HG03469 (cell line): Measurements from ENCODE around the gene CLDN14.

Experiments
- ATAC-seq: cut with Tn5 transposase; IDR thresholded peaks from one replicate; pipeline ENCODE4 v1.9.1; 2021; ENCODE audit warnings: mild to moderate bottlenecking, moderate library complexity, moderate number of reproducible peaks; ENCODE audit not compliant: unreplicated experiment

The CLDN14 gene

GRCh38 chr21:36479415-36480402, at the start of gene CLDN14:
Gene CLDN14 (minus strand): TSS chr21:36480122. CDS start chr21:36461695, 18,427 bp downstream.
- no peak for ATAC-seq

DNA sequence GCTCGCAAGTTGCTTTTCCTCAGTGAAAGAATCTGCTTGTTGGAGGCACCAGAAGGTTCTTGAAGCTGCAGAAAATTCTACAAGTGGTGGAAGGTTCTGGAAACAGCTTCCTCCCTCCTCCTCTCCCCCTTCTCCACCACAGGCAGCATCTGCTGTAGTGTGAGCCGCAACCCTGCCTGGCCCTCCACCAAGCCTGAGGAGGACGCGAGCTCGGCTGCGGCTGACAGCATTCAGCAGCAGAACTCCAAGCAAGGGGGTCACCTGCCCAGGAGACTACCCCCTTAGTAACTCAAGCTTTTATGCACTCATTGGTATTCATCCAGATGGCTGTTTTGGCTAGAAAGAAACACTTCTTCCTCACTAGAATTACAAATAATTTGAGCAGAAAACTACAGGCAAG, 48.8 kb upstream of the CLDN14 start:
- no peak for ATAC-seq

DNA sequence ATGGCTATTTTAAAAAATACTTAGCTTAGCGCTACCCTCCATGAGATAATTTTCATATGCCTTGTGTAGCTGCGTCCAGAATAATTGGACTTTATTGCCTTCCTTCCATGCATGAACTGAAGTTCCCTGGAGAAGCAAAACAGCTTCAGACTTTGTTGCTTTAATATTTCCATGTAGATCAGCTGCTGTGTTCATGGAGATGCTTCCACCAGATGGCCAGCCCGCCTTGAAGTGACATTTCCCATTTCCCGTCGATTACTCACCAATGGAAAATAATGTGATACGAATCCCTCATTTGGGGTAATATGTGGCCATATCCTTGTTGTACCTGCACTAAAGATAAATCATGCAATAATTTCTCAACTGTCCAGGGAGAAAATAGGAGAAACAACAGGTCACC, 47.4 kb upstream of the CLDN14 start:
- ATAC-seq = no peak

GRCh38 chr21:36526104-36526503, 46.2 kb upstream of the CLDN14 start:
- no peak for ATAC-seq

- ATAC-seq = no peak
Observed at GRCh38 chr21:36524477-36524876, 44.6 kb upstream of the CLDN14 start.

DNA sequence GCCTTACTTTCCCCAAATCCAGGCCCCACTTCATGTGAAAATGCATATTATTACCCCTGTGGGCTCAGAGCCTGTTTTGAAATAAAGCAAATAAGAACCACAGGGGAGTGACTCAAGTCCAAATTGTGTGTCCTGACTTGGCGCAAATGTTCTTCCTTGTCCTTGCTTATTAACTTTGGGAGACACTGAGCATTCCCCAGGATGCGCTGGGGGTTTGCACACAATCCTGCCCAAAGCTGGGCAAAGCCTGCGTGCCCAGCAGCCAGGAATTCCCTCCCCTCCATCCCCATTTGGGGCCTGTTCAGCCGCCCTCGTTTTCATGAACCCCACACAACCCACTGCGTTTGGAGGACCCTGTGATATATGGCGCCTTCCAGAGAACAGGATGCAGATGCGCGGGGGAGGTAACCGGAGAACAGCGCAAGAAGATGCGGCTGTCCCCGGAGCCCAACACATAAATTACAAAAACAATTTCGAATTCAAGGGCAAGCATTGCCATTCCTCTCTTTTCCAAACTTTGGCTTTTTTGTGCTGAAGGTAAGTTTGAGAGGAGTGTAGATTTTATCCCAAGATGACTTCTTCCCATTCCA, 42.4 kb upstream of the CLDN14 start:
- no peak for ATAC-seq

DNA sequence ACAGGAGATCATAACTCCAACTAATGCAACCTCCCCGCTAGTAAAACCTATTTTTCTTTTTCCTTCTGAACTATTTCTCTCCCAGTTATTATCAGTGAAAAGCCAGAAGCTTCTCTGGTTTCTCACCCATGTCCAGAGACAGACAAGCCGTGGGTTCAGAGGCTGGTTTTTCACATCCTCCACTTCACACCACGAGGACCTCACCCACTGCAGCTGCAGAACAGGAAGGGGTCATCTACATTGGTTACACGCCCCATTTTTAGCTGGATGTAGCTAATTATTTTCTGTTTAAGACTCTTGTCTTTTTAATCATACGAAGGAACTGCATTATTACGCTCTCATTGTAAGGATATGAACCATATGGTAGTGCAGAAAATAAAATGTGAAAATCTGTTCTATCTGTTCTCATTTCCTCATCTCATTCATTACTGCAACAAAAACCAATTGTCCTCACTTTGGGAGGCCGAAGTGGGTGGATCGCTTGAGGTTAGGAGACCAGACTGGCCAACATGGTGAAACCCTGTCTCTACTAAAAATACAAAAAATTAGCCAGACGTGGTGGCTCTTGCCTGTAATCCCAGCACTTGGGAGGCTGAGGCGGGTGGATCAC, 39.1 kb upstream of the CLDN14 start:
- ATAC-seq = no peak

GRCh38 chr21:36517366-36518075, 37.6 kb upstream of the CLDN14 start:
- no peak for ATAC-seq

DNA sequence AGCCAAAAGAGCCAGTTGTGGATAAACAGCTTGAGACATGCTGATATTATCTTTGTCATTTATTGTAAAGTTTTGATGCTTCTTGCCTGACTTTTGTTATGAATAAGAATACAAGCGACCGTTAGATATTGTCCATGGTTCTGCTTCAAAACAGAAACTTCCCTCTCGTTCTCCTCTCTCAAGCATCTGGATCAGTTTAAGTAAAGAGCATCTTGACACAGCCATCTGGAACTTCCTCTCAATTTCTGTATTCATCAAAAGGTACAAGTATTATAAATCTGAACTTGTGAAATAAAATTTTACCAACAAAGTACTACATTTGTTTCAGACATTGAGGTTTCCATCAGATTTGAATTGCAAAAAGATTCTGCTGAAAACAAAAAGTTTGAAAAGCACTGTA, 36.4 kb upstream of the CLDN14 start:
- no peak for ATAC-seq

DNA sequence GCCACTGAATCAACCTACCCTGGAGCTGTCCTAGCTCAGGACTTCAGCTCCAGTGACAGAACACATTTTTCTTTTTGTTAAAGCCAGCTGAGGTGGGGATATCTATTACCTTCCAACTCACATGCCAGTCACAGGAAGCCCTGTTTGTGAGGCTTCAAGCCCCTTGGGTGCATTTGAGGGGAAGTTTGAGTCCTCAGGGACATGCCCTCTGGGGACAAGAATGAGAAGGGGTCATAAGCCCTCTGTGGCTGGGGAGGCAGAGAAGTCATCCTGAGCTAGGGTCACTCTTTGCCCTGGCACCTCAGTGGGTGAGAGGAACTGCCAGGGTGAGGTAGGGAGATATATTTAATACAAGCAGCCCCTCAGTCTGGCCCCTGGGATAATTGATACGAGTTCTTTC, 33.5 kb upstream of the CLDN14 start:
- no peak for ATAC-seq

DNA sequence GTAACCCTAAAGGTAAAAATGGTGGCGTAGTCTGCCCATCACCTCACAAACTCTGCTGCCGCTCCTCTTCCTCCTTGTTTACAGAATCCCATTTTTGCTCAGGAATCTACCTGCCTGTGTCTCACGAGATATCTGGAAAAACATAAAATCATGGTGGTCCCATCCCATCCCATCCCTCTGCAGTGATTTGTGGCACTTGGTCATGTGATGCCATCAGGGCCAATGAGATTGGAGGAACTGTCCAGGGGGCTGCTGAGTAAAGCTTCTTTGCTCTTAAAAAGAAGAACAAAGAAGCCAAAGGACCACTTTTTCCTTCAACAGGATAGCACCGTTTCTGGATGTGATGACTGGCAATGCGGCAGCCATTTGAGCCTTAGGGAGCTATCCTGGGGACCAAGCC, 33.0 kb upstream of the CLDN14 start:
- no peak for ATAC-seq

- ATAC-seq = no peak
Observed at GRCh38 chr21:36511484-36512220, 31.7 kb upstream of the CLDN14 start.

DNA sequence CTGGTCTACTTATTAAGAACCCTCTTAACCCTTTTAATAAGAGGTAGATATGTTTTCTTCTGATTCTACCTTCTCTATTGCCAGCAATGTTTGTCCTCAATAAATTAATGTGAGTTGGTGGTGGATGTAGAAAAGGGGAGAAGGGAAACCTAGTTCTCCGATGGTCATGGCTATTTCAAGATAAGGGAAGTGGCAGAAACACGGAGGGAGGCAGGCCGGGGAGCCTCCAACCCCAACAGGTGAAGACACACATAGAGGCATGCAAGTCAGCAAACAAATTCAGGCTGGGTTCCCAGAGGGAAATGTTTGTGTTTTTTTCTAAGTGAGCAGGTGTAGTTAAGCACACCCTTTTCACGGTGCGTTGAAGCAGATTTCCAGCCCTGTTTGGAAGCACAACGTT, 31.0 kb upstream of the CLDN14 start:
- no peak for ATAC-seq

DNA sequence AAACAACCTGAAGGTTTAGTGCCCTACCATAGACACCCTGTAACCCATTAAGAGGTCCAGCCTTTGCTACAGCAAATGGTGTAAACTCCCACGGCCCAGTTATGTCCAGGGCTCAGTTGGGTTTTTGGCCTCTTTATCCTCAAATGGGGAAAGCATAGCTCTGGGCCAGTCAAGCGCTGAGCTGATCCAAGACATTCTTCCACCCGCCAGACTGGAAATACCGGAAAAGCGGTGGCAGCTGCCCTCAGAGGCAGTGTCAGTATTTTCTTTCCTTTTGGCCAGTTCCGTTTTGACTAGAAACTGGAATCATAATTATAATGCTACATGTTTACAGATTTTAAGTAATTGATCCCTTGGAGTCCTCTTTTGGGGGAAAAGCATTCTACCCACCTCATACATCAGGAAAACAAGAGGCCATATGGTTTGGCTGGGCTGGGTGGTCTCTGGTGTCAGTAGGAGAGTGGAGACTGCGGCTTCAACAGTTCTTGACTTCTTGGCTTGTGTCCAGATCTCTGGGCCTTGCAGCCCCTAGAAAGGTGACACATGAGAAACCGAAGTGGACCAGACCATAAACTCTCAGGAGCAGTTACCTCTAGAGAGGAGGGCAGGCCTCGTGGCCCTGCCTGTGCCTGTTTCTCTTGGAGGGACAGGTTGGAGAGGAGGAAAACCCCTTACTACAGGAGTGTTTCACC, 30.2 kb upstream of the CLDN14 start:
- ATAC-seq = no peak

- no peak for ATAC-seq
Observed at GRCh38 chr21:36508948-36509347, 29.0 kb upstream of the CLDN14 start.

GRCh38 chr21:36507397-36508018, 27.6 kb upstream of the CLDN14 start:
- ATAC-seq = no peak

DNA sequence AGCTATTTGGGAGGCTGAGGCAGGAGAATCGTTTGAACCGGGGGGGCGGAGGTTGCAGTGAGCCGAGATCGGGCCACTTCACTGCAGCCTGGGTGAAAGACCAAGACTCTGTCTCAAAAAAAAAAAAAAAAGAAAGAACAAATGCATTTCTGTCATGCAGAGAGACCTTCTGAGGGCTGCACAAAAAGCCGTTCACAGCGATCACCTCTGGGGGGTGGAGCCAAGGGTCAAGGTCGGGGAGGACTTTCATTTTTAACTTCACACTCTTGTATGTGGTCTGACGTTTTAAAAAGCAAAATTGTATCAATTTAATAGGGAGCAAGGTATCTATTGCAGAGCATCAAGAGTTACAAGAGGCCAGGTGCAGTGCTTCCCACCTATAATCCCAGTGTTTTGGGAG, 26.6 kb upstream of the CLDN14 start:
- ATAC-seq = no peak

DNA sequence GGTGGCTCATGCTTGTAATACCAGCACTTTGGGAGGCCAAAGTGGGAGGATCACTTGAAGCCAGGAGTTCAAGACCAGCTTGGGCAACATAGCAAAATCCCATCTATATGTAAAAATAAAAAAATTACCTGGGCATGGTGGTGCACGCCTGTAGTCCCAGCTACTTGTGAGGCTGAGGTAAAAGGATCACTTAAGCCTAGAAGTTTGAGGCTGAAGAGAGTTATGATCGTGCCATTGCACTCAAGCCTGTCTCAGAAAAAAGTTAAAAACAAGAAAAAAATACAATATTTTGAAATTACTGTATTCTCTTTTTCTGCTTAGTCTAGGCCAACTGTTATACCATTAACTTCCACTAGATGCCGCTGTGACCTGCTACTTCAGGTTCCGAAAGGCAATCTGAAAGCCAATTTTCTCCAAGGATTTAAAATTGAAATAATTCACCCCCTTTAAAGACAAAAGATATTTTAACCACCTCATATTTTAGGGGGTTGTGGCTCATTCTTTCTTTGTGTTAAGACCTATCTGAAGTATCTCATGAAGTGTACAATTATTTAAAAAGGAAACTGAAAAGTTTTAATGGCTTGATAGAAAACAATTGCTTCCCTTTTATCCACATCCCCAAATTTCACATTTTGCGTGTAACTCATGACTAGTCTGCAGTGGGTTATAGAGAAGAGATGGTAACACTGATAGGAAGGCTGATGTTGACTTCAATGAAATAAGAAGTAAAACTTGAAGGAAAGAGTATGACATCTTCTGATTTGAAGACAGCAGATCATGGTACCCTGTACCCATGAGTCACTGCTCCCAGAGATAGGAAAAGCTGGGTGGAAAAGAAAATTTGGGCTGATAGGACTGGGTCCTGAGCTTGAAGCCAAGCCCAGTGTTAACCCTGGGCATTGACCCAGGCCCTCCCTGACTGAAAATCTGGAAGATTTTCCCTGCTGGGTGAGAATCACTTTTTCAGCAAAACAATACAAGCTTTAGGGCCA, 24.4 kb upstream of the CLDN14 start:
- ATAC-seq = no peak
